ENCODE data around the gene DENND5A.
"Not testable (repeated sequence)": the region's sequence is repeated elsewhere in the genome, so short reads cannot be mapped to it uniquely, and the experiment has no call there.

The DENND5A gene

GRCh38 chr11:9170450-9170849 lies 94.7 kb downstream of the DENND5A start:
- DNase-seq = no peak

GRCh38 chr11:9169595-9170295 lies 95.4 kb downstream of the DENND5A start:
- no peak for DNase-seq

- DNase-seq = not testable (repeated sequence)
These were observed 103.2 kb downstream of the DENND5A start for GRCh38 chr11:9161991-9162390.

GRCh38 chr11:9160166-9160565 lies 105.0 kb downstream of the DENND5A start:
- DNase-seq = peak; percentile 37

- DNase-seq = no peak
These were observed 106.2 kb downstream of the DENND5A start for GRCh38 chr11:9158898-9159391.

- peak; percentile 13 for DNase-seq
These were observed 109.2 kb downstream of the DENND5A start for GRCh38 chr11:9155930-9156329.

- DNase-seq = no peak
These were observed 111.5 kb downstream of the DENND5A start for GRCh38 chr11:9153651-9154050.

GRCh38 chr11:9151631-9152030 lies 113.5 kb downstream of the DENND5A start:
- DNase-seq = no peak

GRCh38 chr11:9150926-9151325 lies 114.2 kb downstream of the DENND5A start:
- DNase-seq = no peak

- DNase-seq = no peak
These were observed 114.6 kb downstream of the DENND5A start for GRCh38 chr11:9150501-9150900.

- DNase-seq = no peak
These were observed 116.4 kb downstream of the DENND5A start for GRCh38 chr11:9148727-9149126.

GRCh38 chr11:9148035-9148434 lies 117.1 kb downstream of the DENND5A start:
- DNase-seq = no peak

GRCh38 chr11:9146477-9146876 lies 118.7 kb downstream of the DENND5A start:
- DNase-seq = no peak

- no peak for DNase-seq
These were observed 119.9 kb downstream of the DENND5A start for GRCh38 chr11:9145283-9145682.

- no peak for DNase-seq
These were observed 120.3 kb downstream of the DENND5A start for GRCh38 chr11:9144828-9145227.

- no peak for DNase-seq
These were observed 121.4 kb downstream of the DENND5A start for GRCh38 chr11:9143721-9144120.

GRCh38 chr11:9142732-9143131 lies 122.4 kb downstream of the DENND5A start:
- no peak for DNase-seq

GRCh38 chr11:9141186-9141585 lies 124.0 kb downstream of the DENND5A start:
- no peak for DNase-seq

- DNase-seq = no peak
These were observed 125.4 kb downstream of the DENND5A start for GRCh38 chr11:9139628-9140357.

GRCh38 chr11:9138612-9139579 lies 126.3 kb downstream of the DENND5A start:
- no peak for DNase-seq

- no peak for DNase-seq
These were observed 127.1 kb downstream of the DENND5A start for GRCh38 chr11:9138133-9138453.

- DNase-seq = peak; percentile 82
These were observed 127.6 kb downstream of the DENND5A start for GRCh38 chr11:9137293-9138132.

All from hematopoietic multipotent progenitor cell treated with erythropoietin and hydrocortisone succinate and interleukin-3 and kit ligand, for 6 days (in vitro differentiated cells).